GM18508 (cell line): ENCODE measurements around the gene OR52J3.

Source experiments
- ATAC-seq: cut with Tn5 transposase; IDR thresholded peaks from one replicate; pipeline ENCODE4 v1.9.1; 2021; ENCODE audit warnings: moderate number of reproducible peaks; ENCODE audit not compliant: insufficient read depth, unreplicated experiment

Gene OR52J3

GRCh38 chr11:5092821-5093585, 46.7 kb downstream of the OR52J3 start:
- no peak for ATAC-seq

DNA sequence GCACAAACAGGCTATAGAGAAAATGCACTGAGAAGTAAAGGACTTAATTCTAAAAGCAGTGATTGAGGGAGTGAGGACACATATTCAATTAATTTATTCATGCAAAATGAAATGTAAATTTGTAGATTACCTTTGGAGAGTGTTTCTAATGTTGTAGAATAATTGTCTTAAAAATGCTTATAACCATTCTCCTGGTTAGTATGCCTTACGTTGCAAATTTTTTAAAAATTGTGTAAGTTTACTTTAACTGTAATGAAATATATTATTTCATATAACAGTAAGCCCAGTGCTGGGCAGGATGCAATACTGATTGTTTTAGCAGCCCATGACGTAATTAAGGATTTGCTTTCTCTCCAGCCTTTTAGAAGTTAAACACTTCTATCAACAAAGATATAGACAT, 49.7 kb downstream of the OR52J3 start:
- ATAC-seq: no peak
